HG03039 (cell line): ENCODE results near the gene PRCP.

ENCODE experiments used
- ATAC-seq: cut with Tn5 transposase; IDR thresholded peaks from one replicate; pipeline ENCODE4 v1.9.1; 2021; ENCODE audit warnings: mild to moderate bottlenecking, moderate library complexity; ENCODE audit not compliant: unreplicated experiment

PRCP gene

GRCh38 chr11:82832983-82833382 lies 67.2 kb downstream of the PRCP start:
- ATAC-seq, result no peak

- ATAC-seq, result no peak
Observed at GRCh38 chr11:82831364-82831763, 68.9 kb downstream of the PRCP start.

- no peak for ATAC-seq
Observed at GRCh38 chr11:82830746-82831145, 69.5 kb downstream of the PRCP start.

- no peak for ATAC-seq
Observed at GRCh38 chr11:82829101-82829500, 71.1 kb downstream of the PRCP start.

GRCh38 chr11:82828472-82828871 lies 71.8 kb downstream of the PRCP start:
- no peak for ATAC-seq

GRCh38 chr11:82826526-82826925 lies 73.7 kb downstream of the PRCP start:
- ATAC-seq, result no peak

- ATAC-seq, result no peak
Observed at GRCh38 chr11:82823647-82824619, 76.3 kb downstream of the PRCP start.

- no peak for ATAC-seq
Observed at GRCh38 chr11:82818409-82819043, 81.7 kb downstream of the PRCP start.

- ATAC-seq, result no peak
Observed at GRCh38 chr11:82815406-82815805, 84.8 kb downstream of the PRCP start.

- no peak for ATAC-seq
Observed at GRCh38 chr11:82814379-82814778, 85.9 kb downstream of the PRCP start.

GRCh38 chr11:82811369-82811768 lies 88.9 kb downstream of the PRCP start:
- no peak for ATAC-seq

- ATAC-seq, result no peak
Observed at GRCh38 chr11:82810738-82811137, 89.5 kb downstream of the PRCP start.

GRCh38 chr11:82810326-82810725 lies 89.9 kb downstream of the PRCP start:
- no peak for ATAC-seq

- ATAC-seq, result no peak
Observed at GRCh38 chr11:82807646-82808045, 92.6 kb downstream of the PRCP start.

GRCh38 chr11:82802710-82803109 lies 97.5 kb downstream of the PRCP start:
- no peak for ATAC-seq

- ATAC-seq, result no peak
Observed at GRCh38 chr11:82796998-82797961, 103.0 kb downstream of the PRCP start.

GRCh38 chr11:82794490-82794889 lies 105.7 kb downstream of the PRCP start:
- ATAC-seq, result no peak

GRCh38 chr11:82792822-82793569 lies 107.2 kb downstream of the PRCP start:
- ATAC-seq, result no peak

GRCh38 chr11:82792319-82792718 lies 107.9 kb downstream of the PRCP start:
- no peak for ATAC-seq

- ATAC-seq, result no peak
Observed at GRCh38 chr11:82791779-82792178, 108.5 kb downstream of the PRCP start.
